Activated CD4-positive, CD25-positive, alpha-beta regulatory T cell treated with anti-CD3 and anti-CD28 coated beads, Interleukin-2, amount 50 U/mL, for 24 hours (primary cell): ENCODE measurements around the gene CCL19.
"Not testable (repeated sequence)": the region's sequence is repeated elsewhere in the genome, so short reads cannot be mapped to it uniquely, and the experiment has no call there.

Source experiments
- ATAC-seq, 2 donors: fragments of 150-1000 bp; cut with Tn5 transposase; one replicate each; pipeline ENCODE4 v1.10.0; 2021; ENCODE audit warnings: mild to moderate bottlenecking in 1 of 2, moderate library complexity in 1 of 2

CCL19 gene

DNA sequence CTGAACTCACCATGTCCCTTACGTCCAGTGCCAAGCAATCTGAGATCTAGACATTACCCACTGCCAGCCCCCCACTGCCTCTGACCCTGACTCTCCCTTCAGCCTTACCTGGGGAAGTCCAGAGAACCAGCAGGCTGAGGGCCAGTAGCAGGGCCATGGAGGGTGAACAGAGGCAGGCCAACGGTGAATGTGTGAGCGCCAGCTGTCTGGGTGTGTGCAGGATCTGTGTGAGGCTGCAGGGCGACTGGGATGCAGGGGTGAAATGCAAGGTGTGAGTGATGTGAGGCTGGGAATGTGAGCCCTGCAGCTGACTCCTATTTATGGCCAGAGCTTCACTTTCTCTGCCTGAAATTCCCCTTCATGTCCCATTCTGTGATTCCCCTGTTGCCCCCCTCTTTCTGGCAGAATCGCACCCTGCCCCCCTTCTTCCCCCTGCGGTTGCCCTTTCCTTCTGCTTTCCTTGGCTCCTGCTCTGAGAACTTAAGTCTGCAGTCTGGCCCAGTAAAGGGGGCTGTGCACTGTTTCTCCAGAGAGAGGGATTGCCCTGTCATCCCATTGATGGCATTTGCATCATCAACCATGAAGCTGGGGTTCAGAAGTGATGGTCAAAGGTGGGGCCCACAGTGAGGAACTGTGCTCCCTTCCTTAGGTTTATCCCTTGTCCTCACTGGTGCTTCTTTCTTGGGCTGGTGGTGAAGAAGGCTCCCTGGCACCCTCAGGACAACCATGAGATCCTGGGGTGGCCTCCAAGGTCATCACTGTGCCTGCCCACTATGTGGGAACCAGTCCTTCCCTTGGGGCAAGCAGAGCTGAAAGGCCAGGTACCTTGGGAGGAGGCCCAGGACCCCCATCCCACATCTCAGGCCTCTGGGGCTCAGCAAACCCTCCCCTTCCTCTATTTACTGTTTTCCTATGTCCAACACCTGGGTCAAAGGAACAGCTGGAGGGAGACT is at the start of gene CCL19:
Gene CCL19, minus strand, starts transcription at position 294 of the 953 bp plus-strand sequence. Its CDS starts 137 bp downstream, at position 157.
- ATAC-seq: no peak

DNA sequence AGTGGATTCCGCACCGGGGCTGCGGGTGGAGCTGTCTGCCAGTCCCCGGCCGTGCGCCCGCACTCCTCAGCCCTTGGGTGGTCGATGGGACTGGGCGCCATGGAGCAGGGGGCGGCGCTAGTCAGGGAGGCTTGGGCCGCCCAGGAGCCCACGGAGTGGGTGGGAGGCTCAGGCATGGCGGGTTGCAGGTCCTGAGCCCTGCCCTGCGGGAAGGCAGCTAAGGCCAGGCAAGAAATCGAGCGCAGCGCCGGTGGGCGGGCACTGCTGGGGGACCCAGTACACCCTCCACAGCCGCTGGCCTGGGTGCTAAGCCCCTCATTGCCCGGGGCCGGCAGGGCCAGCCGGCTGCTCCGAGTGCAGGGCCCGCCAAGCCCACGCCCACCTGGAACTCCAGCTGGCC is 49.1 kb upstream of the CCL19 start:
- not testable (repeated sequence) for ATAC-seq

DNA sequence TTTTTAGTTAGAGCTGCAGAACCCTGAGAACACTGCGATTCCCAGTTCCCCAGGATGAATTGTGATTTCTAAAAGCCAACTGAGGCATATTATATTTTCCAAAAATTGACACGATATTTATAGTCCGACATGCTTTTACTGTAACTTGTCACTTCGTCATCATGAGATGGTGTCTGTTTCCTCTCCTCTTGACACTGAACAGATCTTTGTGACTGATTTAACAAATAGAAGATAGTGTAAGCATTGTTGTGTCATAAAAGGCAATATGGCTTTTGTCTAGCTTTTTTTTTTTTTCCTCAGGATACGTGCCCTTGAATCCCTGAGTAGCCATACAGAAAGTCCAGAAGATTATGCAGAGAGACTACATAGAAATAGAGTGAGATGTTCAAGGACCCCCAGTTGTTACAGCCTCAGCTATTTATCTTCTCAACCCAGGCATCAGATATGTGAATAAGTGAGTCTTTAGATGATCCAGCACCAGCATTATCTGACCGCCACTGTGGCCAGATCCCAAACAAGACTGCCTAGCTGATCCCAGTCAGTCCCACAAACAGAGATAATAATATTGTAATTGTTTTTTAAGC is 46.7 kb upstream of the CCL19 start:
- no peak for ATAC-seq

DNA sequence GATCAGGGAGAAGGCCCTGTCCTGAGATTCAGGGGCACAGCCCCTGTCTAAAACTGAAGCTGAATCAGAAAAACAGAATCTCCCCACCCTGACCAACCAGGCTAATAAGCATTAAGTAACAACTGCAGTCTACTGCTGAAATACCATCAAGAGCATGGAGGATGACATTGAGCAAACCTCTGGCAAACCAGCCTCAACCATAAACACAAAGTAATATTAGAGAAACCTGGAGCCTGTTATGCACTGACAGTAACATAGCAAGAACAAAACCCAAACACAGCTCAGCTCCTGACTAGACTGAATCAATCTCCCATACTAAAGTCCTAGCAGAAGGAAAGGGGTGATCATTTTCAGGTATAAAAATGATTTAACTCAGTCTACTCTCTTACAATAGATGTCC is 43.6 kb upstream of the CCL19 start:
- no peak for ATAC-seq

DNA sequence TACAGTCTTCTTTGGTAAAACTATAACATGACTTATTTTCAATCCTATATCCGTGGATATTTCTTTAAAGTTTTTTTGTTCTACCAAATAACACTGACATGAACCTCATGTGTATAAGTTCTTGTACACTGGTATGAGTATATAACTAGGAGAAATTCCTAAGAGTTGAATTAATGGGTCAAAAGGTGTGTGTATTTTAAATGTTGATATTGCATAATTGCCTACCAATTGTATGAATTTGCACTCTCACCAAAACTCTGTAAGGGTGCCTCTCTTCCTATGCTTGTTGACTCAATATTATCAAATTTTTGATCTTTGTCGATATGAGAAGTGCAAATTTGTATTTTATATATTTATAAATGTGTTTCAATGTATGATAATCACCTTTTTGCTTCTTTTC is 41.8 kb upstream of the CCL19 start:
- no peak for ATAC-seq

DNA sequence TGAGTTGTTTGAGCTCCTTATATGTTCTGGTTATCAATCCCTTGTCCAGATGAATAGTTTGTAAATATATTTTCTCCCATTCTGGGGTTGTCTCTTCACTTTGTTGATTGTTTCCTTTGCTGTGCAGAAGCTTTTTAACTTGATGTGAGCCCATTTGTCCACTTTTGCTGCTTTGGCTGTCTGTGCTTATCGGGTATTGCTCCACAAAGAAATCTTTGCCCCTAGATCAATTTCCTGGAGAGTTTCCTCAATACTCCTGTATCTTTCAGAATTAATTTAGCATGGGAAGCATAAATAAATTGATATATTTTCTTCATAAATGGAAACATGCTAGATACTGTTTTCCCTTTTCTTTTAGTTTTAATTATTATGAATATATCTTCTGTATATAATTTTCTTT is 41.4 kb upstream of the CCL19 start:
- ATAC-seq: no peak

DNA sequence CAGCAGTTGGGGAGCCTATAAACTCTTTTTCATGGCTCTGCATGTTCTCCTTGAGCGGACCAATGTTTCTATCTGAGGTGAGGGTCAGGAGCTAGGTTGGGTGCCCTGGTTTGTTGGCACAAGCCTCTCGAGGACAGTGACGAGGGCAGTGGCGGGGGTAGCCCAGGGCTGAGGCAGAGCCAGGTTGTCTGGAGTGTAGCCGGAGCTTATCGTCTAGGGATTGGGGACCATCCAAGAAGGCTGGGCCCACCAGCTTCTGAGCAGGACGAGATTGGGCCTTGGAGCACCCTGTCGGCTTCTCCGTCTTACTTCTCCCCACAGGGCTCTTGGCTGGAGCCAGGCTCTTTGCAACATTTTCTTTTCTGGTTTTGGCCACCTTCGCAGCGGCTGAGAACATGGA is 32.1 kb upstream of the CCL19 start:
- ATAC-seq: no peak

DNA sequence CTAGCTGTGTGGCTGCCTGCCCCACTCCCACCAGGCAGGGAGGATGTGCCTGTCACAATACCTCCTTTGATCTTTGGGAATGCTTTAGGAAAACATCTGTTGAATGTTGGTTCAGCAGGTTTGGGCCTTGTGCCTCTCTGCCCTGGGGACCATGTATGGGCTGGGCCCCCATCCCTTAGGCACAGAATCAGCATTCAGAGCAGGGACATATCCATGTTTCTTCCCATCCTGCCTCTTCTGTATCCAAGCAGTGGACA is 28.6 kb upstream of the CCL19 start:
- ATAC-seq: not testable (repeated sequence)

DNA sequence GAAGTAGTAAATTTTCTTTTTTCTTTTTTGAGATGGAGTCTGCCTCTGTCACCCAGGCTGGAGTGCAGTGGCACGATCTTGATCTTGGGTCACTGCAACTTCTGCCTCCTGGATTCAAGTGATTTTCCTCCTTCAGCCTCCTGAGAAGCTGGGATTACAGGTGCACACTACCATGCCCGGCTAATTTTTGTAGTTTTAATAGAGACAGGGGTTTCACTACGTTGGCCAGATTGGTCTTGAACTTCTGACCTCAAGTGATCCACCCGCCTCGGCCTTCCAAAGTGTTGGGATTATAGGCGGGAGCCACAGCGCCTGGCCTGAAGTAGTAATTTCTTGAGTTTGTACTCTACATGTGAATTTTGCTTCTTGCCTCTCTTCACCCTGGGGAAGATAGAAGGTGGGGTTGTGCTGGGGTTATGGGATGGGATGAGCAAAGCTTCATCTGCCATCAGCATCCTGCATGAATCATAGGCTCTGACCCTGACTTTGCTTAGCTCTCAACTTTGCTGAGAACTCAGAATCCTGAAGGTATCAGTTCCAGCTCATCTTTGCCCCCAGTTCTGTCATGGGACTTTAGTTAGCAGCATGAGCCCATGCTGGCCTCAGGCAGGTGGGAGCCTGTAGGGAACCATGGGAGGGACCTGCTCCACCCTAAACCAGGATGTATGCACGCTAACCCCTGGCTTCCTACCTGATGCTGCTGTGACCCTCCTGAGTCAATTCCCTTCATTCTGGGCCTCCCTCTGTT is 28.1 kb upstream of the CCL19 start:
- ATAC-seq: no peak

DNA sequence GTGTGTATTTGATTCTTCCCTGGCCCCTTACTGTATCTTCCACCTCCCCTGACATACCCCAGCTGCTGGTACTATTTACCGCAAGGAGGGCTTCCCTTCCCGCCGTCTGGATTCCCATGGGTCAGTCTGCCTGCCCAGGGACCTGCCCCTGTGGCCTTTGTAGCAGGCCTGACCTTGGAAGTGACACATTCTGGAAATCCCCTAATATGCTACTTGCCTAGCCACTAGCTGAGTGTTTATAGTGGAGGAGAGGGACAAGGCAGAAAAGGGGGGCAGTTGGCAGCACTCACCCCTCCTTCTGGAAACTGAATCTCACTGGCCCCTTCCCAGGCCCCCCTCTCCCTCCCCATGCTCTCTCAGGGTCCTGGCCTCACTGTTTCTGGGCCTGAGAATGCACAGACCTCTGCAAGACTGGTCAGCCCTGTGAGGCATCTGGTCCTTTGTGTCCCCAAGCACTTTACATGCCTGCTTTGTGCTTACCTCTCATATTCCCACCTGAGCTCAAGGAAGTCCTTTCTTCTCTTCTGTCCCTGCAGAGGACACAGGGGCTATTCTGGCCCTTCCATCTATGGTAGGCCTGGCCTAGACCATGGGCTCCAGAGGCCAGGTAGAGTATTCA is 27.0 kb upstream of the CCL19 start:
- no peak for ATAC-seq

DNA sequence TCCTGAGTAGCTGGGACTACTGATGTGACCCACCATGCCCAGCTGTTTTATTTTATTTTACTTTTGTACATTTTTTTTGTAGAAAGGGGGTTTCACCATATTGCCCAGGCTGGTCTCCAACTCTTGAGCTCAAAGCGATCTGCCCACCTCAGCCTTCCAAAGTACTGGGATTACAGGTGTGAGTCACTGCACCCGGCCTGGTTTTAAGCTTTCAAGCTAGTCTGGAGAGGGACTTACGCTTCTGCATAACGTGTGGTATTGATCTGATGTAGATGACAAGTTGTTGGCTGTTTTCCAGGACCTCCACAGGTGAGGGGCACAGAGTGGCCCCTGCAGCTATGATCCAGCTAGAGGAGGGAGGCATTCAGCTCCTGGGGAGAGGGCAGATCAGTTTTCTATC is 25.6 kb upstream of the CCL19 start:
- ATAC-seq: no peak

DNA sequence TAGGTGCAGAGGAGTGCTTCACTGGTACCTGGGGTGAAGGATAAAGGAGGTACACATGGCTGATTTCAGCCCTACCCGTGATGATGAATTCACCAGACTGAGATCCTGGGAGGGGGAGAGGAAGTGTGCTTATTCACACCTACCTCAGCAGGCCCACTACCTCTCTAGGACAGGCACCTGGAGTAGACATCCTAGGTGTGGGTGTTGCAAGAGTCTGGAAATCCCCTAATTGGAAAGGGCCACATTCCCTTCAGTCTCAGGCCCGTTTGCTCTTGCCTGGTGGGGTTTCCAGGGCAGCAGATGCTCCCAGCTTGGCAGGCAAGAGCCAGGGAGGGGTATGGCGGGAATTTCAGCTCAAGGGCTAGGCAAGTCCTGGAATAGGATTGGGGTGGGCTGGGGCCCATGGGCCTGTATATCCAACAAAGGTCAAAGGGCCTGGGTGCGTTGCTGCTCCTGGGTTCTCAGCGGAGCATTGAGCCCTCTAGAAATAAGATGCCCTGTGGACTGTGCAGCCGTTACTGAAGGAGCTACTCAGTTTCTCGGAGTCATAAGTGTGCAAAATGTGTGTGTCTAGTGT is 24.7 kb upstream of the CCL19 start:
- ATAC-seq: no peak

DNA sequence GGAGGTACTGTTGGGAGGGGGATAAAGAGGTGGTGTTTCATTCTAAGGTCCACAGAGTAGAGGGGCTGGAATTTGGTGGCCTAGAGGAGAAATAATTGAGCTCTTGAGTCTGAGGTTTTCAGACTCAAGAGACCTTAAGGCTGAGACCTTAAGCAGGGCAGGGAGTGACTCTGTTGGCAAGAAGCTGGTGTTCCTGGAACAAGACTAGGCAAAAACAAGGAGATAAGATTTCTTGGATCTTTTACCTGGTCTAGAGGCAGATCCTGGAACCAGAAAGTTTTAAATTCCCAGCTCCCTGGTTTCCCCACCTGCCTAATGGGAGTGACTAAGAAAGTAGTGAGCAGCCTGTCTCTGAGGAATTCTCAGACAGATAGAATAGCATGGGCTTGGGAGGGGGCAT is 22.9 kb upstream of the CCL19 start:
- no peak for ATAC-seq

DNA sequence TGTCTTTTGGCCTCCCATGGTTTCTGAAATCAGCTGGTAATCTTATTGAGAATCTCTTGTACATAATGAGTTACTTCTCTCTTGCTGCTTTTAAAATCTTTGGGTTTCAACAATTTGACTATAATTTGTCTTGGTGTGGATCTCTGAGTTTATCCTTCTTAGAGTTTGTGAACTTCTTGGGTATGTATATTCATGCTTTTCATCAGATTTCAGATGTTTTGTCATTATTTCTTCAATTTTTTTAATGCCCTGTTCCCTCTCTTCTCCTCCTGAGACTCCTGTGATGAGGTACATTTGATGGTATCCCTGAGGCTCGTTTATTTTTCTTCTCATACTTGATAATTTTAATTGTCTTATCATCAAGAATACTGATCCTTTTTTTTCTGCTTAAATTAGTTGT is 21.1 kb upstream of the CCL19 start:
- no peak for ATAC-seq

DNA sequence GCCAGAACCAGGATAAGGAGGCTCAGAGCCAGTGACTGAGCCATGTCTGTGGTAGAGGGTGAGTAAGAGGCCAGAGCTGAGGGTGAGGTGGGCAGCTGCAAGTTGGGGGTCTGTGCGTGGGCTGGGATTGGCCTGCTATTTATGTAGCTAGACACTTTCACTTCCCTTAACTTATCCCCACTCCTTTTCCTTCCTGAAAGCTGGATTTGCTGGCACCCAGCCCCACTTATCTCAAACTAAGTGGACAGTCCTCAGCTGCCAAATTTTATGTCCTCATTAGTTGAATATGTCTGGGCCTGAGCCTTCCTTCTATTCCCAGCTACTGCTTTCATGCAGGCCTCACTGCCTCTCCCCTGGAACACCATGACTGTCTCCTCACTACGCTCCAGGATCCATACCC is 18.9 kb upstream of the CCL19 start, which contains the start of gene CCL21:
Gene CCL21, minus strand, starts transcription at position 114 of the 400 bp plus-strand sequence. Its CDS starts 70 bp downstream, at position 44.
- no peak for ATAC-seq

DNA sequence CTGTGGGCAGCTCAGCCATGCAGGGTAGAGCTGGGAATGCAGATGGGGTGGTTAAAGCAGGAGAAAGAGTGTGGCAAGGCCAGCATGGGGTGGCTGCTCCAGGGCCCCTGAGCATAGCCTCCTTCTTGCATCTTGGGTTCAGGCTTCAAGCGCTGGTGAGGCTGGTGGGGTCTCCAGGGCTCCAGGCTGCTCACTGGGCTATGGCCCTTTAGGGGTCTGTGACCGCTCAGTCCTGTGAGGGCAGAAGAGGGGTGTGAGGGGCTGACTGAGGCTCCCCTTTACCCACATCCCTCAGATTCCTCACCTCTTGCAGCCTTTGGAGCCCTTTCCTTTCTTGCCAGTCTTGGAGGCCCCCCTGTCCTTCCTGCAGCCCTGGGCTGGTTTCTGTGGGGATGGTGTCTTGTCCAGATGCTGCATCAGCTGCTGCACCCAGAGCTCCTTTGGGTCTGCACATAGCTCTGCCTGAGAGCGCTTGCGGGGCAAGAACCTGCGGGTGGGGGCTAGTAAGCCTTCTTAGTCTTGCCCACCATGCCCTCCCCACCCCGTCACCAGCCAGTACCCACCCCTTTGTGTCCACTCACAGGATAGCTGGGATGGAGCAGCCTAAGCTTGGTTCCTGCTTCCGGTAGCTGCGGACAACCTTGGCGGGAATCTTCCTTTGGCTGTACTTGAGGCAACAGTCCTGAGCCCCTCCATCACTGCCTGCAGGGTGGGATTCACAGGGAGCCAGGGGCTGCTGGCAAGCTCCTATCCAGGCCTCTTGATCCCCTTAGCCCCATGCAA is 18.3 kb upstream of the CCL19 start:
- ATAC-seq: no peak

DNA sequence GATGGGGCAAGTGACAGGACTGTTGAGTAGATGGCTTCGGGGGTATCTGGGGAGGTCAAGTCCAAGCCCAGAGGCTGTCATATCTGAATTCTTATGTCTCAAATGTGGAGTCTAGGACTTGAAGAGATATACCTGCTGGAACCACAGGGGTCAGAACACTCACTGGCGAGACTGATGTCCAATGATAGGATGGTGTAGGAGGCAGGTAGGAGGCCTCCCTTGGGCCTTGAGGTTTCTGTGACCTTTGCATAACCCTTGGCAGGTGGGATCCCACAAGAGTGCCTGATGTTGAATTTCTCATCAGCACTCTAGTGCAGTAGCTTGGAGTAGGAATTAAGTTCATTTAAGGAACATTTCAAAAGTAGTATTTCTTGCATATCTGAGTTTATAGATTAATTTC is 16.1 kb upstream of the CCL19 start:
- ATAC-seq: no peak

DNA sequence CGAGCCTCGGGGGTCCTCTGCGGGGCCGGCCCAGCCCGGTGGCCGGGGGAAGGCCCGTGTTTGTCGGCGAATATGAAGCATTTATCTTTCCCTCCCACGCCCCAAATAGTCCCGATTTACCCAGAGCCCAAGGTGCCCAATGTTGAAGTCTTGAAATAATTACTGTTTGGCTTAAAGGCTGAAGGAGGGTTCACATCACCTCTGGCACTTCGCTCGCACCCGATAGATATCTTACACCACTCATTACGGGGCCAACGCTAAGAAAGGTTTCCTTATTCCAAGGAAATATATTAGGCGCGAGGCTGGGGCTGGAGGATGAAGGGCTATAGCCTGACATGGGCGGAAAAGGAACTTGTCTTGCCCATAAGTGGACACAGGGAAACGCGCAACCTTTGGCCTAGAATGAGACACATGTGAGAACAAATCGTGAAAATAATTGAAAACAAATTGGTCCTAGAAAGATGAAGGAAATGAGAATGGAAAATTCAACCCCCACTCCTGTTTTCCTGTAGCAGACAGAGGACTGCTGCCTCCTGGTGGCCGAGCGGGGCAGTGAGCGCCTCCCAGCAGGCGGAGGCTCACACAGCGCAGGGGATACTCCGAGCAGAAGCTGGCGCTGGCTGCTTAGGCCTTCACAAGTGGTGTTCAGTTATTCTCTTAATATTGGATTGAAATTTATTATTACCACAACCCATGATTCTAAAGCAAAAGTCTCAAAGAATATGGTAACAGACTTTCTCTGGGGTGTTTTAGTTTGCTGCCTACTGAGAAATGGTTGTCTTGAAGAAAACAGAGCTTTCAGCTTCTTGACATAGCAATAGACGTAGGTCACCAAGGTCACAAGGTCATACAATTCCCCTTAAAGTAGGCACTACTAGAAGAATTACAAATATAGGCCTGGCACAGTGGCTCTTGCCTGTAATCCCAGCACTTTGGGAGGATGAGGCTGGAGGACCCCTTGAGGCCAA is 11.0 kb upstream of the CCL19 start:
- peak; percentile 75 to 78 for ATAC-seq

DNA sequence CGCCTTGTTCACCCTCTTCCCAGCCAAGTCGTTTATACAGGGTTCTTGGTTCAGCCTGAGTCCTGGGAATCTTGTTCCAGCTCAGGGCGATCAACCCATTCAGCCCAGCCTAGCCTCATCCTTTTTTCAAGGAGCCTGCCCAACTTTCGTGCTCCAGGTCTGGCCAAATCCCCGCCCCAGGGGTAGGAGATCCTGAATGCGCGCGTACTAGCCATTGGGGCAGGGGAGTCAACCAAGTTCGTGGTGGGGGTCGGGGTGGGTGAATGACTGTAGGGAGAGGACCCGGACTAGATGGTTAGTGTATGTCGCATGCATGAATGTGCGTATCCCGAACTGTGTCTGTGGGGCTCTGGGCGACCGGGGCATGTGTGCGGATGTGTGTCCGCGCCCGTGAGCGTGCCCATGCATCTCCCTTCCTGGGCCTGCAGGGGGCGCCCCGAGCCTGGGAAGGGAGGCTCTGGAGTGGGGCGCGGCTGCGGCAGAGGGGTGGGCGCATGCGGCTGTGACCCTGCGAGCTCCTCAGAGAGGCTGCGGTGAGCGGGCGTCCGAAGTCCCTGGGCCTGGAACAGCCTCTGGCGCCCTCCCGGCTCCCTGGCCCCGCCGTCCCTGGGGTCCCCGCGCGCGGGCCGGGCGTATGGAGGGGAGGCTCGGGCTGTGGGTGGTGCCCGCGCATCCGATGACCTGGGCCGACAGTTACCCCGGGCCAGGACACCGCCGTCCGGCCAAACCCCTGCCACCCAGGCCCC is 10.1 kb upstream of the CCL19 start:
- ATAC-seq: peak; percentile 80 to 87

DNA sequence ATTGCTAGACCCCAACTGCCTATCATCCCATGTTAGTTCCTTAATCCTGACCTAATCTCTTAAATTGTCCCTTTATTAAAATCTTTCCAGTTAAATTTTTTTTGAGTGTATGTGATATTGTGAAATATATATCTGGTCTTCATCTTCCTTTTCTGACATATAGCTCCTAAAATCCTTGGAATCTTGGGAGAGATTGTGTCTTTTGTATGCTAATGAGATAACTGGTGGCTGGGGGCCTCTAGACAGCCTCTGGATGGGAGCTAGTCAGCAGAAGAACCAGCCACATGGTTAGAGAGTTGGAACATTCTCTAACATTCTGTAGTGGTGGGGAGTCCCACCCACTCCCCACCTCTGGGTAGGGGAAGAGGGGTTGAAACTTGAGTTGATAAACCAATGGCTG is 3.7 kb upstream of the CCL19 start:
- ATAC-seq: no peak
